HG02852 (cell line): ENCODE data around the gene KCNK6.
"Not testable (repeated sequence)": the region's sequence is repeated elsewhere in the genome, so short reads cannot be mapped to it uniquely, and the experiment has no call there.

Experiments used
- ATAC-seq: cut with Tn5 transposase; IDR thresholded peaks from one replicate; pipeline ENCODE4 v1.9.1; 2021; ENCODE audit warnings: mild to moderate bottlenecking, moderate library complexity; ENCODE audit not compliant: unreplicated experiment

KCNK6 gene

GRCh38 chr19:38360839-38361631 is 41.4 kb downstream of the KCNK6 start:
- ATAC-seq: no peak

- peak; percentile 40 for ATAC-seq
These were observed 42.0 kb downstream of the KCNK6 start for GRCh38 chr19:38361633-38362075.

- ATAC-seq: peak; percentile 47
These were observed 42.7 kb downstream of the KCNK6 start for GRCh38 chr19:38362076-38362945.

- not testable (repeated sequence) for ATAC-seq
These were observed 43.5 kb downstream of the KCNK6 start for GRCh38 chr19:38362946-38363688.

GRCh38 chr19:38367041-38367440 is 47.4 kb downstream of the KCNK6 start:
- ATAC-seq: no peak

- ATAC-seq: no peak
These were observed 49.9 kb downstream of the KCNK6 start for GRCh38 chr19:38369584-38369983.

- no peak for ATAC-seq
These were observed 50.7 kb downstream of the KCNK6 start for GRCh38 chr19:38370299-38370698.

GRCh38 chr19:38371081-38371480 is 51.4 kb downstream of the KCNK6 start:
- no peak for ATAC-seq

GRCh38 chr19:38373907-38374331 is 54.3 kb downstream of the KCNK6 start:
- ATAC-seq: no peak

GRCh38 chr19:38374332-38375097 is 54.9 kb downstream of the KCNK6 start, which contains the start of gene PSMD8:
PSMD8 (plus strand) TSS chr19:38374571; CDS start chr19:38374602, 31 bp downstream.
- ATAC-seq: peak; percentile 90

GRCh38 chr19:38375098-38375493 is 55.5 kb downstream of the KCNK6 start:
- no peak for ATAC-seq

GRCh38 chr19:38375748-38376147 is 56.1 kb downstream of the KCNK6 start:
- no peak for ATAC-seq

GRCh38 chr19:38376576-38376975 is 56.9 kb downstream of the KCNK6 start:
- ATAC-seq: no peak

- no peak for ATAC-seq
These were observed 57.4 kb downstream of the KCNK6 start for GRCh38 chr19:38377052-38377451.

GRCh38 chr19:38378866-38379265 is 59.2 kb downstream of the KCNK6 start:
- no peak for ATAC-seq

- no peak for ATAC-seq
These were observed 61.5 kb downstream of the KCNK6 start for GRCh38 chr19:38381138-38381537.
